OCI-LY1 (cell line): ENCODE measurements around the gene TNFSF13.
A peak's percentile ranks its signal among the peaks of the same experiment; 100 is the strongest.

ENCODE experiments used
- H2AFZ ChIP-seq: fragments of 200-600 bp; sonication (generic), shearing (Covaris generic); 2 replicates; pipeline ENCODE4 v1.6.0; 2014; ENCODE audit warnings: antibody characterized with exemption, mild to moderate bottlenecking, low read length
- H3F3A ChIP-seq: fragments of 200-600 bp; sonication (generic), shearing (Covaris generic); 2 replicates; pipeline ENCODE4 v1.6.0; 2014; ENCODE audit warnings: mild to moderate bottlenecking, antibody characterized with exemption, low read length, moderate library complexity; ENCODE audit not compliant: insufficient read depth
- H3K27ac ChIP-seq: fragments of 200-600 bp; sonication (generic); 2 replicates; pipeline ENCODE4 v1.5.1; 2014; ENCODE audit warnings: low read length, mixed run types, mild to moderate bottlenecking, low read depth; ENCODE audit not compliant: poor library complexity, severe bottlenecking
- H3K27me3 ChIP-seq: fragments of 200-600 bp; sonication (generic); 2 replicates; pipeline ENCODE4 v1.6.0; 2014; ENCODE audit warnings: antibody characterized with exemption, mild to moderate bottlenecking, low read length, moderate library complexity; ENCODE audit not compliant: insufficient read depth
- H3K36me3 ChIP-seq: fragments of 200-600 bp; sonication (generic); 2 replicates; pipeline ENCODE4 v1.6.1; 2014; ENCODE audit warnings: mild to moderate bottlenecking, antibody characterized with exemption, low read length, moderate library complexity, mixed read lengths; ENCODE audit not compliant: insufficient read depth
- H3K4me1 ChIP-seq: fragments of 200-600 bp; sonication (generic); 2 replicates; pipeline ENCODE4 v1.5.1; 2014; ENCODE audit warnings: mild to moderate bottlenecking, low read length, moderate library complexity; ENCODE audit not compliant: insufficient read depth, severe bottlenecking
- H3K4me2 ChIP-seq: fragments of 200-600 bp; sonication (generic), shearing (Covaris generic); 2 replicates; pipeline ENCODE4 v1.6.1; 2014; ENCODE audit warnings: low read length
- H3K4me3 ChIP-seq: fragments of 200-600 bp; sonication (generic); 2 replicates; pipeline ENCODE4 v1.5.1; 2014; ENCODE audit warnings: low read length, low read depth, mild to moderate bottlenecking, mixed read lengths; ENCODE audit not compliant: poor library complexity, severe bottlenecking
- H3K79me2 ChIP-seq: fragments of 200-600 bp; shearing (Covaris generic); 2 replicates; pipeline ENCODE4 v1.6.1; 2016; ENCODE audit warnings: mixed run types, low read length, mixed read lengths; ENCODE audit not compliant: insufficient read depth
- H3K9ac ChIP-seq: fragments of 200-600 bp; sonication (generic), shearing (Covaris generic); 2 replicates; pipeline ENCODE4 v1.6.1; 2014; ENCODE audit warnings: mild to moderate bottlenecking, low read length, mixed read lengths
- H3K9me2 ChIP-seq: fragments of 200-600 bp; sonication (generic), shearing (Covaris generic); 2 replicates; pipeline ENCODE4 v1.6.1; 2014; ENCODE audit warnings: low read depth, mild to moderate bottlenecking, low read length, mixed read lengths
- H3K9me3 ChIP-seq: fragments of 200-600 bp; shearing (Covaris generic); 2 replicates; pipeline ENCODE4 v1.6.1; 2014; ENCODE audit warnings: low read length, mixed read lengths
- H4K20me1 ChIP-seq: fragments of 200-600 bp; sonication (generic), shearing (Covaris generic); 2 replicates; pipeline ENCODE4 v1.6.0; 2016; ENCODE audit warnings: mild to moderate bottlenecking, low read length; ENCODE audit not compliant: insufficient read depth
- CTCF ChIP-seq: fragments of 200-600 bp; sonication (generic), shearing (Covaris generic); IDR thresholded peaks from 2 replicates; pipeline ENCODE4 v1.5.1; 2017; ENCODE audit warnings: mild to moderate bottlenecking, antibody characterized with exemption, low read length, moderate library complexity, mixed read lengths
- EZH2 ChIP-seq: fragments of 200-600 bp; sonication (generic), shearing (Covaris generic); IDR thresholded peaks from 2 replicates; pipeline ENCODE4 v1.8.0; 2017; ENCODE audit warnings: borderline replicate concordance, mixed run types, mild to moderate bottlenecking, antibody characterized with exemption, low read length, moderate library complexity, mixed read lengths

Gene TNFSF13

GRCh38 chr17:7558544-7559319 is at the start of gene TNFSF13:
Gene TNFSF13 (plus strand): TSS chr17:7558750. CDS start chr17:7559040, 290 bp downstream.
- H4K20me1 ChIP-seq, result no peaks in the 10 kb centered on the region
- H3K27me3 ChIP-seq, result peaks cover 8% of the 10 kb centered on the region; the same call in 1 of the 2 replicates
- TF ChIP-seq EZH2 (no peak), CTCF (no peak)
- peak within 1 kb of the TSS; percentile 24; the same call in 1 of the 2 replicates for H3K4me2 ChIP-seq
- peaks cover 5% of the 10 kb centered on the region for H3K36me3 ChIP-seq
- H3K9me3 ChIP-seq, result no peaks in the 10 kb centered on the region
- H3K27ac ChIP-seq, result no peak within 1 kb of the TSS
- H3K4me3 ChIP-seq, result peak within 1 kb of the TSS; percentile 7
- H3K4me1 ChIP-seq, result peaks cover 34% of the 10 kb centered on the region
- peak within 1 kb of the TSS; percentile 19; the same call in 1 of the 2 replicates for H3K9ac ChIP-seq
- no peaks in the 10 kb centered on the region for H3F3A ChIP-seq
- H3K9me2 ChIP-seq, result no peaks in the 10 kb centered on the region
- peaks cover 9% of the 10 kb centered on the region; the same call in 1 of the 2 replicates for H3K79me2 ChIP-seq
- no peak within 1 kb of the TSS for H2AFZ ChIP-seq

GRCh38 chr17:7508846-7509245 is 49.7 kb upstream of the TNFSF13 start:
- Histone ChIP-seq H3K36me3 (peaks cover 98% of the 10 kb centered on the region), H3K4me3 (no peak overlapping the region), H3K27ac (no peak overlapping the region), H3K9ac (no peak overlapping the region), H2AFZ (no peak overlapping the region), H3K9me3 (no peaks in the 10 kb centered on the region), H3K4me2 (no peak overlapping the region), H3K9me2 (no peaks in the 10 kb centered on the region), H3K27me3 (no peaks in the 10 kb centered on the region), H3F3A (no peaks in the 10 kb centered on the region), H3K4me1 (no peaks in the 10 kb centered on the region), H3K79me2 (no peaks in the 10 kb centered on the region), H4K20me1 (no peaks in the 10 kb centered on the region)
- no peak for TF ChIP-seq EZH2
- TF ChIP-seq CTCF, result no peak

GRCh38 chr17:7509937-7510336 is 48.6 kb upstream of the TNFSF13 start:
- no peaks in the 10 kb centered on the region for H3K9me3 ChIP-seq
- no peaks in the 10 kb centered on the region for H3K9me2 ChIP-seq
- H3K4me2 ChIP-seq, result no peak overlapping the region
- H3K27me3 ChIP-seq, result no peaks in the 10 kb centered on the region
- no peaks in the 10 kb centered on the region for H3K79me2 ChIP-seq
- TF ChIP-seq CTCF (no peak), EZH2 (no peak)
- no peak overlapping the region for H3K27ac ChIP-seq
- no peak overlapping the region for H3K4me3 ChIP-seq
- peaks cover 87% of the 10 kb centered on the region for H3K36me3 ChIP-seq
- H2AFZ ChIP-seq, result no peak overlapping the region
- H3F3A ChIP-seq, result no peaks in the 10 kb centered on the region
- H3K9ac ChIP-seq, result no peak overlapping the region
- no peaks in the 10 kb centered on the region for H4K20me1 ChIP-seq
- H3K4me1 ChIP-seq, result no peaks in the 10 kb centered on the region
